ENCODE data around the gene XXYLT1. TPM values are rescaled to one million over a fixed set of nuclear protein-coding genes. Genes with fewer than 3 reads are reported as not detected.

XXYLT1 gene
- total RNA-seq, 1 experiment from 2014 or later, result 10.9 TPM

DNA sequence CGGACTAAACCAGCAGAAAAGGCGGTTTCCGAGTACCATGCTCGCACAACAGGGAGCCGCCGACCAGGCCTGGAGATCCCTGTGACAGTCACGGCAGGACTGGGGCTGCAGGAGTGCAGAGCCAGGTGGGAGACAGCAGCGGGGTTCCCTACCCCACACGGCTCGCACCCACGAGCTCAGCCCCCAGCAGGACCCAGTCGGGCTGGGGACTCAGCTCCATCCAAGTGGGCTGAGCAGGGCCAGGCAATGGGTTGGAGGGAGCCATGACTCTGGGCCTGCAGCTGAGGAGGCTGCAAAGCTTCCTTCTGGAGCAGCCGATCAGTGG lies 15.8 kb downstream of the XXYLT1 start:
- H3K9me2 ChIP-seq (ENCODE audit: insufficient read depth), result no peaks in the 10 kb centered on the region
- no peak for DNase-seq (ENCODE audit: low read depth, low spot score)
- RAD21 ChIA-PET (ENCODE audit: low non-redundant PET in 1 of 2, low total read pairs in 2 of 2, uncharacterized antibody in 2 of 2, unreplicated experiment in 2 of 2), result no interaction called here
- peaks cover 18 to 19% of the 10 kb centered on the region in 2 experiments for H3K4me1 ChIP-seq (ENCODE audit: control insufficient read depth in 1 of 2, insufficient read depth in 2 of 2, low read length in 2 of 2)
- no peaks in the 10 kb centered on the region for H3K27me3 ChIP-seq (ENCODE audit: insufficient read depth, low read length)
- TF ChIP-seq, protein P1, sequence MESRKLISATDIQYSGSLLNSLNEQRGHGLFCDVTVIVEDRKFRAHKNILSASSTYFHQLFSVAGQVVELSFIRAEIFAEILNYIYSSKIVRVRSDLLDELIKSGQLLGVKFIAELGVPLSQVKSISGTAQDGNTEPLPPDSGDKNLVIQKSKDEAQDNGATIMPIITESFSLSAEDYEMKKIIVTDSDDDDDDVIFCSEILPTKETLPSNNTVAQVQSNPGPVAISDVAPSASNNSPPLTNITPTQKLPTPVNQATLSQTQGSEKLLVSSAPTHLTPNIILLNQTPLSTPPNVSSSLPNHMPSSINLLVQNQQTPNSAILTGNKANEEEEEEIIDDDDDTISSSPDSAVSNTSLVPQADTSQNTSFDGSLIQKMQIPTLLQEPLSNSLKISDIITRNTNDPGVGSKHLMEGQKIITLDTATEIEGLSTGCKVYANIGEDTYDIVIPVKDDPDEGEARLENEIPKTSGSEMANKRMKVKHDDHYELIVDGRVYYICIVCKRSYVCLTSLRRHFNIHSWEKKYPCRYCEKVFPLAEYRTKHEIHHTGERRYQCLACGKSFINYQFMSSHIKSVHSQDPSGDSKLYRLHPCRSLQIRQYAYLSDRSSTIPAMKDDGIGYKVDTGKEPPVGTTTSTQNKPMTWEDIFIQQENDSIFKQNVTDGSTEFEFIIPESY (IDR thresholded peaks at IDR 0.05; ENCODE audit: extremely low read depth, insufficient replicate concordance, low read length), result no peak
- no peak for TF ChIP-seq CEBPB (IDR thresholded peaks at IDR 0.05; ENCODE audit: low read depth)
- no peak overlapping the region for H3K4me2 ChIP-seq (ENCODE audit: low read length)
- no peak overlapping the region for H3K4me3 ChIP-seq (replicated peaks in 1 of 2; ENCODE audit: low read depth in 1 of 2, low read length in 2 of 2)
- no peaks in the 10 kb centered on the region for H3K36me3 ChIP-seq (ENCODE audit: control insufficient read depth in 1 of 2, insufficient read depth in 2 of 2, low read length in 2 of 2)
- CTCF ChIA-PET, result no interaction called here
- H3K27ac ChIP-seq (ENCODE audit: low read depth, low read length), result no peak overlapping the region
- H2AFZ ChIP-seq (ENCODE audit: low read depth, low read length, poor library complexity, severe bottlenecking), result no peak overlapping the region
- H3K9me3 ChIP-seq (ENCODE audit: control insufficient read depth in 1 of 2, insufficient read depth in 1 of 2, low read depth in 1 of 2, low read length in 2 of 2), result no peaks in the 10 kb centered on the region
- peaks cover 10% of the 10 kb centered on the region; the same call in 1 of the 2 replicates for H3K79me2 ChIP-seq (ENCODE audit: insufficient read depth, low read length)
- no peaks in the 10 kb centered on the region for H4K20me1 ChIP-seq (ENCODE audit: insufficient read depth)
- POLR2A ChIA-PET, result interaction anchor here (0.6 kb wide), 1 partner anchor 11 kb away, joined by 3 read pairs; no protein-coding TSS in a partner anchor
- BruUV-seq (replicated peaks), result no TSS peak
- H3K9ac ChIP-seq (ENCODE audit: low read length), result no peak overlapping the region
- intact Hi-C loops (cut with micrococcal nuclease), result no loop called here
- ATAC-seq, result no peak

DNA sequence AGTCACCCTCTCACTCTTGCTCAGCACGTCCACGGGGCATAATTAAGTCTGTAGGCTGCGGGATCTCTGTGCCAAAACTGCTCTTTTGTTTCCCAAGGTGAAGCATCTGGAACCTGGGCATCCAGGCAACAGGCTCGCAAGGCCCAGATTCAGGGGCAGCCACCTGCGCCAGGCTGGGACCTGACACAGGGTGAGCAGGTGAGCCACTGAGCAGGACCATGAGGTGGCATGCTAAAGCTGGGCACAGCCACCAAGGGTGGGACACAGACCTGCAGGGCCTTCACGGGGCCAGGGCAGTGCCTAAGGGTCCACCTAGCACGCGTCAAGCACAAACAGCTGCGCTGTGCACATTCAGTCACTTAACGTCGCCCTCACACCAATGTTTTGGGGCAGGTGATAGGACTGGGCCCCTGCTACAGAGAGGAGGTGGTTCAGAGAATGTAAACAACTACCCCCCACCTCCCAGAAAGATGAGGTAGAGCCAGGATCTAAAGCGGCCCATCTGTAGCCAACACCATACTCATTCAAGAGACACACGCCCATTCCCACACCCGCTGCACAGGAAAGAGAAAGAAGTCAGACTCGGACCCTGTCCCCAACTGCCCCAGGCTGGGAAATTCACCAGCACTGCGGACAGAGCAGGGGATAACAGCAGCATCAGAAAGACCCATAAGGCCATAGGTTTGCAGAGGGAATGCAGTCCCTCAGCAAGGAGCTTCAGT lies 16.3 kb downstream of the XXYLT1 start:
- no TSS peak for BruUV-seq (replicated peaks)
- RAD21 ChIA-PET (ENCODE audit: low non-redundant PET in 1 of 2, low total read pairs in 2 of 2, uncharacterized antibody in 2 of 2, unreplicated experiment in 2 of 2), result no interaction called here
- Histone ChIP-seq H3K9ac (ENCODE audit: low read length) (no peak overlapping the region), H2AFZ (ENCODE audit: low read depth, low read length, poor library complexity, severe bottlenecking) (no peak overlapping the region), H3K9me3 (ENCODE audit: control insufficient read depth in 1 of 2, insufficient read depth in 1 of 2, low read depth in 1 of 2, low read length in 2 of 2) (no peaks in the 10 kb centered on the region), H3K4me1 (ENCODE audit: control insufficient read depth in 1 of 2, insufficient read depth in 2 of 2, low read length in 2 of 2) (peaks cover 16 to 19% of the 10 kb centered on the region in 2 experiments), H3K27me3 (ENCODE audit: insufficient read depth, low read length) (no peaks in the 10 kb centered on the region), H4K20me1 (ENCODE audit: insufficient read depth) (no peaks in the 10 kb centered on the region), H3K4me2 (ENCODE audit: low read length) (no peak overlapping the region), H3K4me3 (replicated peaks in 1 of 2; ENCODE audit: low read depth in 1 of 2, low read length in 2 of 2) (no peak overlapping the region), H3K36me3 (ENCODE audit: control insufficient read depth in 1 of 2, insufficient read depth in 2 of 2, low read length in 2 of 2) (no peaks in the 10 kb centered on the region), H3K9me2 (ENCODE audit: insufficient read depth) (no peaks in the 10 kb centered on the region), H3K79me2 (ENCODE audit: insufficient read depth, low read length) (peaks cover 10% of the 10 kb centered on the region; the same call in 1 of the 2 replicates), H3K27ac (ENCODE audit: low read depth, low read length) (no peak overlapping the region)
- POLR2A ChIA-PET, result no interaction called here
- DNase-seq (ENCODE audit: low read depth, low spot score), result no peak
- no peak for ATAC-seq
- CTCF ChIA-PET, result no interaction called here
- TF ChIP-seq, protein P2, sequence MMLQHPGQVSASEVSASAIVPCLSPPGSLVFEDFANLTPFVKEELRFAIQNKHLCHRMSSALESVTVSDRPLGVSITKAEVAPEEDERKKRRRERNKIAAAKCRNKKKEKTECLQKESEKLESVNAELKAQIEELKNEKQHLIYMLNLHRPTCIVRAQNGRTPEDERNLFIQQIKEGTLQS (IDR thresholded peaks at IDR 0.05), result no peak
- no peak for TF ChIP-seq RAD21 (IDR thresholded peaks at IDR 0.05; ENCODE audit: low read depth)
- TF ChIP-seq JUND (IDR thresholded peaks at IDR 0.05), result no peak
- TF ChIP-seq, protein P3, sequence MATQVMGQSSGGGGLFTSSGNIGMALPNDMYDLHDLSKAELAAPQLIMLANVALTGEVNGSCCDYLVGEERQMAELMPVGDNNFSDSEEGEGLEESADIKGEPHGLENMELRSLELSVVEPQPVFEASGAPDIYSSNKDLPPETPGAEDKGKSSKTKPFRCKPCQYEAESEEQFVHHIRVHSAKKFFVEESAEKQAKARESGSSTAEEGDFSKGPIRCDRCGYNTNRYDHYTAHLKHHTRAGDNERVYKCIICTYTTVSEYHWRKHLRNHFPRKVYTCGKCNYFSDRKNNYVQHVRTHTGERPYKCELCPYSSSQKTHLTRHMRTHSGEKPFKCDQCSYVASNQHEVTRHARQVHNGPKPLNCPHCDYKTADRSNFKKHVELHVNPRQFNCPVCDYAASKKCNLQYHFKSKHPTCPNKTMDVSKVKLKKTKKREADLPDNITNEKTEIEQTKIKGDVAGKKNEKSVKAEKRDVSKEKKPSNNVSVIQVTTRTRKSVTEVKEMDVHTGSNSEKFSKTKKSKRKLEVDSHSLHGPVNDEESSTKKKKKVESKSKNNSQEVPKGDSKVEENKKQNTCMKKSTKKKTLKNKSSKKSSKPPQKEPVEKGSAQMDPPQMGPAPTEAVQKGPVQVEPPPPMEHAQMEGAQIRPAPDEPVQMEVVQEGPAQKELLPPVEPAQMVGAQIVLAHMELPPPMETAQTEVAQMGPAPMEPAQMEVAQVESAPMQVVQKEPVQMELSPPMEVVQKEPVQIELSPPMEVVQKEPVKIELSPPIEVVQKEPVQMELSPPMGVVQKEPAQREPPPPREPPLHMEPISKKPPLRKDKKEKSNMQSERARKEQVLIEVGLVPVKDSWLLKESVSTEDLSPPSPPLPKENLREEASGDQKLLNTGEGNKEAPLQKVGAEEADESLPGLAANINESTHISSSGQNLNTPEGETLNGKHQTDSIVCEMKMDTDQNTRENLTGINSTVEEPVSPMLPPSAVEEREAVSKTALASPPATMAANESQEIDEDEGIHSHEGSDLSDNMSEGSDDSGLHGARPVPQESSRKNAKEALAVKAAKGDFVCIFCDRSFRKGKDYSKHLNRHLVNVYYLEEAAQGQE (IDR thresholded peaks at IDR 0.05; ENCODE audit: low read depth), result no peak
- intact Hi-C loops (cut with micrococcal nuclease), result no loop called here

Measured in HCT116 (cell line).